Panc1 (cell line): Measurements from ENCODE around the gene ATP11A. TPM values are rescaled to one million over a fixed set of nuclear protein-coding genes. Genes with fewer than 3 reads are reported as not detected.

Source experiments
- ATAC-seq: fragments of 200-7000 bp; cut with Tn5 transposase; 2 replicates; pipeline ENCODE4 v1.9.1; 2020; ENCODE audit warnings: mild to moderate bottlenecking, moderate library complexity
- BruUV-seq: library from RNA; stranded (reverse); fragments of 400-500 nt; replicated peaks from 2 replicates; lab custom pipeline; 2021; lab: Mats Ljungman, UMichigan
- CTCF ChIA-PET: fragments of 300-600 bp; sonication (Branson Sonifier 250); formaldehyde crosslinking; loops from one replicate; lab custom pipeline; 2022; ENCODE audit warnings: antibody characterized with exemption; lab: Charles Lee
- POLR2A ChIA-PET: fragments of 300-600 bp; sonication (Branson Sonifier 250); formaldehyde crosslinking; loops from one replicate; lab custom pipeline; 2022; ENCODE audit warnings: antibody characterized with exemption; lab: Charles Lee
- DNase-seq: peaks from one replicate; pipeline ENCODE4 v3.0.0-alpha.2; 2010; ENCODE audit warnings: low read depth, low spot score
- H3K27ac ChIP-seq: 2 replicates; pipeline ENCODE4 v1.5.1; 2011; ENCODE audit warnings: mild to moderate bottlenecking, low read length, inconsistent platforms
- H3K27me3 ChIP-seq: fragments of 200-500 bp; sonication (Bioruptor generic); 2 replicates; pipeline ENCODE4 v1.6.0; 2014; ENCODE audit warnings: low read length, inconsistent platforms; ENCODE audit not compliant: control insufficient read depth, insufficient read depth
- H3K36me3 ChIP-seq: fragments of 200-500 bp; sonication (Bioruptor generic); 2 replicates; pipeline ENCODE4 v1.5.1; 2014; ENCODE audit warnings: inconsistent platforms, mild to moderate bottlenecking, low read length, moderate library complexity; ENCODE audit not compliant: control insufficient read depth, insufficient read depth
- H3K4me1 ChIP-seq: 2 replicates; pipeline ENCODE4 v1.5.1; 2011; ENCODE audit warnings: inconsistent platforms, mild to moderate bottlenecking, low read length, moderate library complexity; ENCODE audit not compliant: control insufficient read depth, insufficient read depth
- H3K4me3 ChIP-seq, 2 experiments: 2 replicates each; pipeline ENCODE4 v1.5.1; 2011 to 2012; ENCODE audit warnings: low read depth in 2 of 2, low read length in 2 of 2, mild to moderate bottlenecking in 2 of 2, inconsistent platforms in 1 of 2, moderate library complexity in 1 of 2
- H3K9me3 ChIP-seq: fragments of 200-500 bp; sonication (Bioruptor generic); 2 replicates; pipeline ENCODE4 v1.5.1; 2014; ENCODE audit warnings: low read depth, mild to moderate bottlenecking, inconsistent platforms, low read length, moderate library complexity; ENCODE audit not compliant: control insufficient read depth, insufficient read depth
- CTCF ChIP-seq: fragments of 450-650 bp; IDR thresholded peaks from 2 replicates; pipeline ENCODE4 v1.5.1; 2017; ENCODE audit warnings: mild to moderate bottlenecking
- POLR2AphosphoS5 ChIP-seq: IDR thresholded peaks from 2 replicates; pipeline ENCODE4 v1.6.1; 2012; ENCODE audit warnings: mild to moderate bottlenecking, low read depth, low read length, moderate library complexity
- REST ChIP-seq, 2 experiments: IDR thresholded peaks; 2 replicates each; pipeline ENCODE4 v1.6.1; 2011 to 2012; ENCODE audit warnings: low read depth in 2 of 2, control low read depth in 1 of 2, low read length in 1 of 2, mild to moderate bottlenecking in 1 of 2, moderate library complexity in 1 of 2; ENCODE audit not compliant: insufficient read depth in 1 of 2
- SIN3A ChIP-seq: IDR thresholded peaks from 2 replicates; pipeline ENCODE4 v1.6.1; 2012; ENCODE audit warnings: low read depth, mild to moderate bottlenecking, low read length, moderate library complexity, borderline replicate concordance; ENCODE audit not compliant: insufficient read depth
- TCF7L2 ChIP-seq: IDR thresholded peaks from 2 replicates; pipeline ENCODE4 v1.6.1; 2011; ENCODE audit warnings: mild to moderate bottlenecking, low read depth, low read length, inconsistent platforms
- in situ Hi-C: cut with HindIII; loops from 2 replicates; pipeline ENCODE4 v1.10.0; 2016; ENCODE audit warnings: low sequenced_read_pairs, low pct_unique_long_range_greater_than_20kb
- intact Hi-C: fragments of 100-400 bp; cut with micrococcal nuclease; formaldehyde crosslinking; loops from one replicate; pipeline ENCODE4 v1.10.0; 2022; ENCODE audit not compliant: unreplicated experiment
- total RNA-seq: library from RNA; stranded (reverse); gene quantifications from one replicate; pipeline ENCODE4 v1.2.1, GENCODE V29; 2021; ENCODE audit not compliant: unreplicated experiment

Gene ATP11A
- total RNA-seq, 1 experiment from 2014 or later: 85.8 TPM

GRCh38 chr13:112773601-112774447 is 84.0 kb downstream of the ATP11A start:
- H3K27me3 ChIP-seq: no peaks in the 10 kb centered on the region
- no peaks in the 10 kb centered on the region for H3K9me3 ChIP-seq
- ATAC-seq: no peak
- H3K27ac ChIP-seq: no peak overlapping the region
- TF ChIP-seq REST (IDR thresholded peaks at IDR 0.05; ENCODE audit: insufficient read depth in 1 of 2, low read depth in 2 of 2, low read length in 1 of 2) (no peak), POLR2AphosphoS5 (no peak), CTCF (no peak), TCF7L2 (no peak), SIN3A (no peak)
- DNase-seq: no peak
- no peaks in the 10 kb centered on the region for H3K4me1 ChIP-seq
- intact Hi-C loops: no loop called here
- H3K4me3 ChIP-seq: no peak overlapping the region
- BruUV-seq: no TSS peak
- ChIA-PET CTCF (no interaction called here), POLR2A (no interaction called here)
- H3K36me3 ChIP-seq: no peaks in the 10 kb centered on the region
- in situ Hi-C loops: no loop called here

- ChIA-PET POLR2A (no interaction called here), CTCF (no interaction called here)
- Histone ChIP-seq H3K4me1 (no peaks in the 10 kb centered on the region), H3K4me3 (no peak overlapping the region), H3K36me3 (no peaks in the 10 kb centered on the region), H3K9me3 (no peaks in the 10 kb centered on the region), H3K27me3 (no peaks in the 10 kb centered on the region), H3K27ac (no peak overlapping the region)
- no TSS peak for BruUV-seq
- in situ Hi-C loops: no loop called here
- no peak for DNase-seq
- intact Hi-C loops: no loop called here
- ATAC-seq: no peak
- TF ChIP-seq TCF7L2 (no peak), POLR2AphosphoS5 (no peak), SIN3A (no peak), REST (IDR thresholded peaks at IDR 0.05; ENCODE audit: insufficient read depth in 1 of 2, low read depth in 2 of 2, low read length in 1 of 2) (no peak), CTCF (no peak)
These were observed 84.6 kb downstream of the ATP11A start for GRCh38 chr13:112774448-112774792.
